Fibroblast of upper back skin (primary cell): ENCODE measurements around the gene FAM135A.
"Not testable (repeated sequence)": the region's sequence is repeated elsewhere in the genome, so short reads cannot be mapped to it uniquely, and the experiment has no call there.

Source experiments
- DNase-seq: peaks from one replicate; pipeline ENCODE4 v3.0.0-alpha.2; 2013

FAM135A gene

GRCh38 chr6:70470016-70470415 is 56.7 kb downstream of the FAM135A start:
- DNase-seq: no peak

- not testable (repeated sequence) for DNase-seq
Measured at GRCh38 chr6:70470510-70470909, 57.2 kb downstream of the FAM135A start.

GRCh38 chr6:70474751-70475150 is 61.4 kb downstream of the FAM135A start:
- peak; percentile 22 for DNase-seq

GRCh38 chr6:70479236-70479635 is 65.9 kb downstream of the FAM135A start:
- DNase-seq: peak; percentile 50

GRCh38 chr6:70486638-70487037 is 73.3 kb downstream of the FAM135A start:
- DNase-seq: not testable (repeated sequence)

GRCh38 chr6:70489364-70489763 is 76.1 kb downstream of the FAM135A start:
- DNase-seq: no peak

- DNase-seq: no peak
Measured at GRCh38 chr6:70494833-70495232, 81.5 kb downstream of the FAM135A start.

- DNase-seq: not testable (repeated sequence)
Measured at GRCh38 chr6:70495790-70496189, 82.5 kb downstream of the FAM135A start.

- DNase-seq: no peak
Measured at GRCh38 chr6:70502484-70502883, 89.2 kb downstream of the FAM135A start.

- no peak for DNase-seq
Measured at GRCh38 chr6:70503813-70504465, 90.6 kb downstream of the FAM135A start.

- no peak for DNase-seq
Measured at GRCh38 chr6:70506321-70506720, 93.0 kb downstream of the FAM135A start.

- no peak for DNase-seq
Measured at GRCh38 chr6:70507161-70507560, 93.9 kb downstream of the FAM135A start.

- no peak for DNase-seq
Measured at GRCh38 chr6:70508953-70509352, 95.6 kb downstream of the FAM135A start.

- no peak for DNase-seq
Measured at GRCh38 chr6:70510600-70510999, 97.3 kb downstream of the FAM135A start.

- DNase-seq: no peak
Measured at GRCh38 chr6:70518723-70519122, 105.4 kb downstream of the FAM135A start.

GRCh38 chr6:70520575-70520974 is 107.3 kb downstream of the FAM135A start:
- peak; percentile 8 for DNase-seq

- DNase-seq: no peak
Measured at GRCh38 chr6:70524721-70525286, 111.5 kb downstream of the FAM135A start.

GRCh38 chr6:70527071-70527737 is 113.9 kb downstream of the FAM135A start:
- peak; percentile 65 for DNase-seq

GRCh38 chr6:70530023-70530422 is 116.7 kb downstream of the FAM135A start:
- no peak for DNase-seq

GRCh38 chr6:70531133-70531532 is 117.8 kb downstream of the FAM135A start:
- DNase-seq: no peak

GRCh38 chr6:70537266-70537665 is 124.0 kb downstream of the FAM135A start:
- no peak for DNase-seq

- no peak for DNase-seq
Measured at GRCh38 chr6:70538376-70538775, 125.1 kb downstream of the FAM135A start.

GRCh38 chr6:70547313-70547712 is 134.0 kb downstream of the FAM135A start:
- peak; percentile 25 for DNase-seq

GRCh38 chr6:70547905-70548304 is 134.6 kb downstream of the FAM135A start:
- DNase-seq: no peak
